ENCODE measurements around the gene PARD3.
"Not testable (repeated sequence)": the region's sequence is repeated elsewhere in the genome, so short reads cannot be mapped to it uniquely, and the experiment has no call there.

The PARD3 gene

GRCh38 chr10:34280599-34281374 is 534.3 kb downstream of the PARD3 start:
- DNase-seq, result no peak

GRCh38 chr10:34275626-34276130 is 539.4 kb downstream of the PARD3 start:
- DNase-seq, result no peak

- no peak for DNase-seq
Observed at GRCh38 chr10:34274906-34275305, 540.2 kb downstream of the PARD3 start.

GRCh38 chr10:34273340-34273739 is 541.8 kb downstream of the PARD3 start:
- DNase-seq, result no peak

GRCh38 chr10:34272316-34272715 is 542.8 kb downstream of the PARD3 start:
- no peak for DNase-seq

GRCh38 chr10:34268410-34268809 is 546.7 kb downstream of the PARD3 start:
- DNase-seq, result not testable (repeated sequence)

GRCh38 chr10:34262985-34263384 is 552.1 kb downstream of the PARD3 start:
- no peak for DNase-seq

- DNase-seq, result no peak
Observed at GRCh38 chr10:34260904-34261303, 554.2 kb downstream of the PARD3 start.

- DNase-seq, result no peak
Observed at GRCh38 chr10:34256216-34256615, 558.9 kb downstream of the PARD3 start.

- no peak for DNase-seq
Observed at GRCh38 chr10:34255035-34255434, 560.1 kb downstream of the PARD3 start.

GRCh38 chr10:34254596-34254995 is 560.5 kb downstream of the PARD3 start:
- no peak for DNase-seq

GRCh38 chr10:34252111-34252510 is 563.0 kb downstream of the PARD3 start:
- DNase-seq, result no peak

GRCh38 chr10:34251177-34251576 is 563.9 kb downstream of the PARD3 start:
- DNase-seq, result no peak

GRCh38 chr10:34250722-34251121 is 564.4 kb downstream of the PARD3 start:
- no peak for DNase-seq

GRCh38 chr10:34249634-34250033 is 565.5 kb downstream of the PARD3 start:
- no peak for DNase-seq

- no peak for DNase-seq
Observed at GRCh38 chr10:34247560-34247959, 567.5 kb downstream of the PARD3 start.

GRCh38 chr10:34244756-34245484 is 570.2 kb downstream of the PARD3 start:
- DNase-seq, result no peak

GRCh38 chr10:34241226-34242000 is 573.7 kb downstream of the PARD3 start:
- DNase-seq, result no peak

- DNase-seq, result no peak
Observed at GRCh38 chr10:34240039-34240438, 575.1 kb downstream of the PARD3 start.

GRCh38 chr10:34237898-34238455 is 577.1 kb downstream of the PARD3 start:
- DNase-seq, result no peak

- no peak for DNase-seq
Observed at GRCh38 chr10:34236931-34237330, 578.2 kb downstream of the PARD3 start.

GRCh38 chr10:34235164-34235832 is 579.8 kb downstream of the PARD3 start:
- DNase-seq, result peak; percentile 16
